Right cardiac atrium (tissue), 5 donors: ENCODE results near the gene PPP1R11. TPM values are rescaled to one million over a fixed set of nuclear protein-coding genes. Genes with fewer than 3 reads are reported as not detected.

Source experiments
- ATAC-seq, 2 donors: fragments of 200-7000 bp; cut with Tn5 transposase; one replicate each; pipeline versions ENCODE4 v1.8.0 to v1.9.1; 2020; ENCODE audit warnings: moderate library complexity in 2 of 2, mild to moderate bottlenecking in 1 of 2
- DNase-seq, 3 donors: peaks; one replicate each; pipeline ENCODE4 v3.0.0-alpha.2; 2020
- H3K27ac ChIP-seq: one replicate; pipeline ENCODE4 v1.5.1; 2013; ENCODE audit warnings: mild to moderate bottlenecking, low read length, control low read depth, moderate library complexity
- H3K27me3 ChIP-seq: one replicate; pipeline ENCODE4 v1.6.1; 2013; ENCODE audit not compliant: control insufficient read depth, insufficient read depth
- H3K4me1 ChIP-seq: one replicate; pipeline ENCODE4 v1.6.1; 2013; ENCODE audit warnings: low read length; ENCODE audit not compliant: control insufficient read depth, insufficient read depth
- H3K4me3 ChIP-seq: one replicate; pipeline ENCODE4 v1.5.1; 2013; ENCODE audit warnings: low read length, control low read depth
- H3K9me3 ChIP-seq: one replicate; pipeline ENCODE4 v1.6.1; 2013; ENCODE audit warnings: low read length; ENCODE audit not compliant: control insufficient read depth
- WGBS: extraction: QIAGEN DNeasy Blood & Tissue Kit; methylation state at CpG from one replicate; pipeline ENCODE4 v1.1.7; 2013; 5-methylcytosine and 5-hydroxymethylcytosine counted together
- intact Hi-C, 4 donors: fragments of 100-400 bp; cut with DNase I; formaldehyde crosslinking; loops; one replicate each; pipeline versions ENCODE4 v1.11.0 to v1.14.0; 2022 to 2023
- polyA plus RNA-seq: library from polyadenylated mRNA; stranded (reverse); fragments of 200-250 nt; gene quantifications from one replicate; pipeline ENCODE4 v1.2.3, GENCODE V29; 2013
- total RNA-seq, 4 donors: library from RNA; stranded (reverse); fragmentation: NEBNext Ultra II Directional; extraction: Animal tissue kit (Norgen Biotek cat#: 25700); gene quantifications; one replicate each; pipeline ENCODE4 v1.2.1, GENCODE V29; 2021
- donor health status: healthy with polysubstance abuse.
- donor health status: DM: no; HTN: yes; CAD: no.
- donor health status: DM: no; HTN: no; CAD: no.
- donor health status: DM: no; HTN: yes; CAD: no; lungs with severe emphysema.
- donor health status: DM: yes; HTN: yes; CAD: no.

Gene PPP1R11
- total and polyA plus RNA-seq, 5 donors, result 50.3 to 59.3 (median 51.0) TPM

- peak; percentile 94 to 97 (median 96) for DNase-seq
- intact Hi-C loops, result no loop called here
- Histone ChIP-seq H3K9me3 (no peaks in the 10 kb centered on the region), H3K4me1 (peaks cover 9% of the 10 kb centered on the region), H3K4me3 (peak within 1 kb of the TSS; percentile 77), H3K27ac (peak within 1 kb of the TSS; percentile 88), H3K27me3 (no peaks in the 10 kb centered on the region)
- ATAC-seq, result peak; percentile 99
- under 1% methylated on average over 48 of the region's 48 CpGs for WGBS
These were observed 5.7 kb upstream of the PPP1R11 start, which contains the start of gene POLR1H for GRCh38 chr6:30061092-30061857. TSS of gene POLR1H (plus strand) at chr6:30061265. CDS start at chr6:30061525, 260 bp downstream.

- Histone ChIP-seq H3K27me3 (no peaks in the 10 kb centered on the region), H3K27ac (peak overlapping the region; percentile 88), H3K9me3 (no peaks in the 10 kb centered on the region), H3K4me1 (peaks cover 9% of the 10 kb centered on the region), H3K4me3 (peak overlapping the region; percentile 77)
- peak in 1 of 3 donors; percentile 25 for DNase-seq
- no peak for ATAC-seq
- 55% methylated on average over 13 of the region's 13 CpGs for WGBS
- intact Hi-C loops, result no loop called here
These were observed 5.0 kb upstream of the PPP1R11 start for GRCh38 chr6:30061858-30062458.

GRCh38 chr6:30062471-30063178, 4.4 kb upstream of the PPP1R11 start:
- ATAC-seq (no peak), DNase-seq (no peak)
- no peaks in the 10 kb centered on the region for H3K9me3 ChIP-seq
- no peak overlapping the region for H3K27ac ChIP-seq
- no peak overlapping the region for H3K4me3 ChIP-seq
- peaks cover 9% of the 10 kb centered on the region for H3K4me1 ChIP-seq
- H3K27me3 ChIP-seq, result no peaks in the 10 kb centered on the region
- intact Hi-C loops, result no loop called here
- WGBS, result 91% methylated on average over 7 of the region's 7 CpGs

- intact Hi-C loops, result no loop called here
- H3K4me1 ChIP-seq, result peaks cover 9% of the 10 kb centered on the region
These were observed 3.7 kb upstream of the PPP1R11 start for GRCh38 chr6:30063315-30063714.

GRCh38 chr6:30066082-30066481, 916 bp upstream of the PPP1R11 start:
- ATAC-seq (no peak), DNase-seq (no peak)
- peak overlapping the region; percentile 71 for H3K4me3 ChIP-seq
- peaks cover 9% of the 10 kb centered on the region for H3K4me1 ChIP-seq
- H3K27me3 ChIP-seq, result no peaks in the 10 kb centered on the region
- no peaks in the 10 kb centered on the region for H3K9me3 ChIP-seq
- WGBS, result 13% methylated on average over 4 of the region's 4 CpGs
- intact Hi-C loops, result loop anchor here in 1 of 4 donors (5.0 kb wide), 1 partner anchor 36 kb away; no protein-coding TSS in a partner anchor
- H3K27ac ChIP-seq, result peak overlapping the region; percentile 79

More at GRCh38 chr6:30063315-30063714, 3.7 kb upstream of the PPP1R11 start:
- H3K9me3 ChIP-seq, result no peaks in the 10 kb centered on the region
- no peak overlapping the region for H3K27ac ChIP-seq
- ATAC-seq, result no peak
- 65% methylated on average over 2 of the region's 2 CpGs for WGBS
- no peak overlapping the region for H3K4me3 ChIP-seq
- no peak for DNase-seq
- H3K27me3 ChIP-seq, result no peaks in the 10 kb centered on the region

- Histone ChIP-seq H3K4me3 (peak overlapping the region; percentile 85), H3K9me3 (no peaks in the 10 kb centered on the region), H3K27ac (peak overlapping the region; percentile 51), H3K4me1 (peaks cover 3% of the 10 kb centered on the region), H3K27me3 (no peaks in the 10 kb centered on the region)
- DNase-seq, result peak in 1 of 3 donors; percentile 84
- WGBS, result 13% methylated on average over 8 of the region's 8 CpGs
- no peak for ATAC-seq
- intact Hi-C loops, result loop anchor here in 1 of 4 donors (5.0 kb wide), 1 partner anchor 35 kb away; no protein-coding TSS in a partner anchor
These were observed 602 bp downstream of the PPP1R11 start for GRCh38 chr6:30067460-30068139.

GRCh38 chr6:30071081-30071818, 4.3 kb downstream of the PPP1R11 start:
- peak in 2 of 3 donors; percentile 66 to 73 for DNase-seq
- peak overlapping the region; percentile 20 for H3K4me3 ChIP-seq
- H3K27ac ChIP-seq, result no peak overlapping the region
- intact Hi-C loops, result no loop called here
- no peaks in the 10 kb centered on the region for H3K4me1 ChIP-seq
- WGBS, result 14% methylated on average over 68 of the region's 68 CpGs
- ATAC-seq, result no peak
- no peaks in the 10 kb centered on the region for H3K27me3 ChIP-seq
- no peaks in the 10 kb centered on the region for H3K9me3 ChIP-seq

GRCh38 chr6:30071858-30072257, 4.9 kb downstream of the PPP1R11 start:
- no peaks in the 10 kb centered on the region for H3K27me3 ChIP-seq

GRCh38 chr6:30073489-30074235, 6.7 kb downstream of the PPP1R11 start:
- intact Hi-C loops, result no loop called here
- no peaks in the 10 kb centered on the region for H3K4me1 ChIP-seq
- H3K27ac ChIP-seq, result no peak overlapping the region
- no peaks in the 10 kb centered on the region for H3K27me3 ChIP-seq
- 49% methylated on average over 7 of the region's 7 CpGs for WGBS
- H3K4me3 ChIP-seq, result no peak overlapping the region
- no peak for DNase-seq
- H3K9me3 ChIP-seq, result no peaks in the 10 kb centered on the region
- no peak for ATAC-seq

More at GRCh38 chr6:30071858-30072257, 4.9 kb downstream of the PPP1R11 start:
- H3K27ac ChIP-seq, result no peak overlapping the region
- no peaks in the 10 kb centered on the region for H3K4me1 ChIP-seq
- no peak for ATAC-seq
- H3K4me3 ChIP-seq, result no peak overlapping the region
- intact Hi-C loops, result no loop called here
- no peaks in the 10 kb centered on the region for H3K9me3 ChIP-seq
- no peak for DNase-seq
- 42% methylated on average over 3 of the region's 3 CpGs for WGBS
